ENCODE results near the gene TRIM65. TPM values are rescaled to one million over a fixed set of nuclear protein-coding genes. Genes with fewer than 3 reads are reported as not detected.

The TRIM65 gene
- total RNA-seq, 1 experiment from 2014 or later, result 48.6 TPM

- H3K4me3 ChIP-seq (ENCODE audit: low read depth in 2 of 2, low read length in 2 of 2), result no peak overlapping the region
- ChIA-PET CTCF (no interaction called here), POLR2A (no interaction called here)
- no peaks in the 10 kb centered on the region for H3K9me3 ChIP-seq (ENCODE audit: control insufficient read depth, insufficient read depth, low read depth, low read length)
- DNase-seq (ENCODE audit: low read depth, low spot score) (no peak), ATAC-seq (no peak)
- no TSS peak for BruUV-seq (replicated peaks)
- H3K27ac ChIP-seq (ENCODE audit: low read length), result no peak overlapping the region
- intact Hi-C loops (cut with micrococcal nuclease; ENCODE audit: unreplicated experiment) (no loop called here), in situ Hi-C loops (cut with HindIII; ENCODE audit: low pct_unique_long_range_greater_than_20kb, low sequenced_read_pairs) (loop anchor here (25.0 kb wide), 1 partner anchor 131 kb away; the partner anchor contains the start of genes GALR2 and SRP68)
- no peaks in the 10 kb centered on the region for H3K4me1 ChIP-seq (ENCODE audit: control insufficient read depth, insufficient read depth, low read length)
- H3K27me3 ChIP-seq (ENCODE audit: control insufficient read depth, insufficient read depth, low read length), result no peaks in the 10 kb centered on the region
- TF ChIP-seq REST (IDR thresholded peaks at IDR 0.05; ENCODE audit: insufficient read depth in 1 of 2, low read depth in 2 of 2, low read length in 1 of 2) (no peak), POLR2AphosphoS5 (IDR thresholded peaks at IDR 0.05; ENCODE audit: low read depth, low read length) (no peak), CTCF (IDR thresholded peaks at IDR 0.05) (no peak), TCF7L2 (IDR thresholded peaks at IDR 0.05; ENCODE audit: low read depth, low read length) (no peak), SIN3A (IDR thresholded peaks at IDR 0.05; ENCODE audit: borderline replicate concordance, insufficient read depth, low read depth, low read length) (no peak)
- no peaks in the 10 kb centered on the region for H3K36me3 ChIP-seq (ENCODE audit: control insufficient read depth, insufficient read depth, low read length)
Observed at GRCh38 chr17:75931062-75931461, 34.3 kb upstream of the TRIM65 start.

DNA sequence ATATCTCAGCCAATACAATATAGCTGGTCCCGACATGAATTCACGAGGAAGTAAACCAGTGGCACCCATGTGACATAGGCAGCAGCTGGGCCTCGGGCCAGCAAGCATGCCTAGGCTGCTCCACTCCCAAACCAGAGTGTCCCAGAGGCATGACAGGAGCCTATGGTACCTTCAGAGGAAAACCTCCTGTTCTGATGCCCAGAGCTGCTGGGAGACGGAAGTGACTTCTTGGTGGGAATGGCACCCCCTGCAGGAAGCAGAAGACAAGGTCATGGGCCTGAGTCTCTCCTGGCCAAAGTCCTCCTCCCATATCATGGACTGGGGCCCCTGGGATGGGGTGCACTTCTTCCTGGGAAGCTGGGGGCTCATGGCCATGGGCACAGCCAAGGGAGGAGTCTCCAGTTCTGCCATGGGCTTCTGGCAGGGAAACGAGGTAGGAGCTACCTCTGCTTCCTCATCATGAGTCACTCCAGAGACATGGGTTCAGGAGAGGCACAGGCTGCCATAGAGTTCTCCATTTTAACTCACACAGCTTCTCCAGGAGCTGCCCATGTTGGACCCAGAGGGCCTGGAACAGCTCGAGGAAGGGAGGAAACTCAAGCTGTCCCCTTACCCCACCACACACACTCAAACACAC is 30.7 kb upstream of the TRIM65 start:
- no TSS peak for BruUV-seq (replicated peaks)
- POLR2A ChIA-PET, result interaction anchor here (0.5 kb wide), 1 partner anchor 363 kb away, joined by 3 read pairs; no protein-coding TSS in a partner anchor
- intact Hi-C loops (cut with micrococcal nuclease; ENCODE audit: unreplicated experiment), result no loop called here
- TF ChIP-seq SIN3A (IDR thresholded peaks at IDR 0.05; ENCODE audit: borderline replicate concordance, insufficient read depth, low read depth, low read length) (no peak), REST (IDR thresholded peaks at IDR 0.05; ENCODE audit: insufficient read depth in 1 of 2, low read depth in 2 of 2, low read length in 1 of 2) (no peak), POLR2AphosphoS5 (IDR thresholded peaks at IDR 0.05; ENCODE audit: low read depth, low read length) (no peak), CTCF (IDR thresholded peaks at IDR 0.05) (no peak), TCF7L2 (IDR thresholded peaks at IDR 0.05; ENCODE audit: low read depth, low read length) (no peak)
- no peaks in the 10 kb centered on the region for H3K4me1 ChIP-seq (ENCODE audit: control insufficient read depth, insufficient read depth, low read length)
- H3K9me3 ChIP-seq (ENCODE audit: control insufficient read depth, insufficient read depth, low read depth, low read length), result no peaks in the 10 kb centered on the region
- in situ Hi-C loops (cut with HindIII; ENCODE audit: low pct_unique_long_range_greater_than_20kb, low sequenced_read_pairs), result loop anchor here (25.0 kb wide), 1 partner anchor 135 kb away; the partner anchor contains the start of genes GALR2 and SRP68
- CTCF ChIA-PET, result interaction anchor here (0.6 to 1.4 kb wide), 3 partner anchors 16 to 27 kb away, joined by 4 to 7 read pairs (median 5); partner anchors contain the start of gene MRPL38
- H3K27ac ChIP-seq (ENCODE audit: low read length), result no peak overlapping the region
- no peak overlapping the region for H3K4me3 ChIP-seq (ENCODE audit: low read depth in 2 of 2, low read length in 2 of 2)
- DNase-seq (ENCODE audit: low read depth, low spot score), result no peak
- no peaks in the 10 kb centered on the region for H3K27me3 ChIP-seq (ENCODE audit: control insufficient read depth, insufficient read depth, low read length)
- H3K36me3 ChIP-seq (ENCODE audit: control insufficient read depth, insufficient read depth, low read length), result no peaks in the 10 kb centered on the region
- ATAC-seq, result peak; percentile 75

Data from Panc1 (cell line).